Upper lobe of left lung (tissue), 4 donors: ENCODE measurements around the gene OSBPL3.

Source experiments
- POLR2A ChIP-seq, 4 donors: fragments of 450-650 bp; IDR thresholded peaks; one replicate each; pipeline ENCODE4 v1.5.1; 2016 to 2017; ENCODE audit warnings: antibody characterized with exemption in 4 of 4, mild to moderate bottlenecking in 2 of 4
- POLR2AphosphoS5 ChIP-seq, 2 donors: sonication (generic); formaldehyde crosslinking; IDR thresholded peaks; one replicate each; pipeline ENCODE4 v1.5.1; 2017; ENCODE audit warnings: antibody characterized with exemption in 2 of 2
- TF ChIP-seq, protein P1 (sequence below), 6 experiments: fragments of 450-650 bp in 4 of 6; fragments of 200-600 bp in 2 of 6; sonication (generic) in 2 of 6; IDR thresholded peaks; one replicate each; pipeline ENCODE4 v1.5.1; 2016 to 2019; ENCODE audit warnings: antibody characterized with exemption in 6 of 6

DNA sequence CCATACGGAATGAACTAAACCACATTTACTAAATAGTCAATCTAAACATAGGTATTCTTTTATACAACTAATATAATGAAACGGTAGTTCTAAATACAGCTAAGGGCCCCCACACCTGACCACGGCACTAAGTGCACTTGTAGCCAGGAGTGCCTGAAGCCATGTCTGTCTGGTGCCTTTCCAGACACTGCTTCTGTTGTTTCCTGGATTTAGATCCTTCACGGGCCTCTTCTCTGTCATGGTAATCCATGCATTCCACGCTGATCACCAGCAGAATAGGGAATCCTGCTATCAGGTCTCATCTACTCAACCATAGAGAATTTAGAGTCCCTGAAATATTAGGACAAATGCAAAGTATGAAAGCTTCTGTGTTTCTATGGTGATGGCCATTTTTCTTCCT lies 37.8 kb downstream of the OSBPL3 start:
- TF ChIP-seq POLR2AphosphoS5 (IDR thresholded peaks at IDR 0.05) (no peak), POLR2A (IDR thresholded peaks at IDR 0.05) (no peak)
- TF ChIP-seq, protein P1, sequence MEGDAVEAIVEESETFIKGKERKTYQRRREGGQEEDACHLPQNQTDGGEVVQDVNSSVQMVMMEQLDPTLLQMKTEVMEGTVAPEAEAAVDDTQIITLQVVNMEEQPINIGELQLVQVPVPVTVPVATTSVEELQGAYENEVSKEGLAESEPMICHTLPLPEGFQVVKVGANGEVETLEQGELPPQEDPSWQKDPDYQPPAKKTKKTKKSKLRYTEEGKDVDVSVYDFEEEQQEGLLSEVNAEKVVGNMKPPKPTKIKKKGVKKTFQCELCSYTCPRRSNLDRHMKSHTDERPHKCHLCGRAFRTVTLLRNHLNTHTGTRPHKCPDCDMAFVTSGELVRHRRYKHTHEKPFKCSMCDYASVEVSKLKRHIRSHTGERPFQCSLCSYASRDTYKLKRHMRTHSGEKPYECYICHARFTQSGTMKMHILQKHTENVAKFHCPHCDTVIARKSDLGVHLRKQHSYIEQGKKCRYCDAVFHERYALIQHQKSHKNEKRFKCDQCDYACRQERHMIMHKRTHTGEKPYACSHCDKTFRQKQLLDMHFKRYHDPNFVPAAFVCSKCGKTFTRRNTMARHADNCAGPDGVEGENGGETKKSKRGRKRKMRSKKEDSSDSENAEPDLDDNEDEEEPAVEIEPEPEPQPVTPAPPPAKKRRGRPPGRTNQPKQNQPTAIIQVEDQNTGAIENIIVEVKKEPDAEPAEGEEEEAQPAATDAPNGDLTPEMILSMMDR (IDR thresholded peaks at IDR 0.05), result no peak
